K562 (cell line): ENCODE measurements around the gene CPLX3. TPM values are rescaled to one million over a fixed set of nuclear protein-coding genes. Genes with fewer than 3 reads are reported as not detected.

ENCODE experiments used
- CCNT2 ChIP-seq: IDR thresholded peaks from 2 replicates; pipeline ENCODE4 v1.6.1; 2011; ENCODE audit warnings: borderline replicate concordance, low read depth, mild to moderate bottlenecking, moderate library complexity, mixed read lengths, low read length; ENCODE audit not compliant: insufficient read length; ENCODE audit errors: extremely low read depth
- GABPA ChIP-seq: fragments of 200-800 bp; sonication (Bioruptor generic); conservative IDR thresholded peaks from 2 replicates; pipeline ENCODE4 v1.6.1; 2016; ENCODE audit warnings: low read depth, missing genetic modification characterization, missing compliant biosample characterization
- POLR2G ChIP-seq: fragments of 200-400 bp; formaldehyde crosslinking; IDR thresholded peaks from 2 replicates; pipeline ENCODE4 v1.6.1; 2017; ENCODE audit warnings: low read depth, mild to moderate bottlenecking, antibody characterized with exemption, low read length, moderate library complexity
- PYGO2 ChIP-seq: fragments of 450-650 bp; IDR thresholded peaks from 2 replicates; pipeline ENCODE4 v1.6.1; 2016; ENCODE audit warnings: mild to moderate bottlenecking, missing genetic modification characterization, moderate library complexity, missing compliant biosample characterization
- ZBTB8A ChIP-seq: fragments of 450-650 bp; IDR thresholded peaks from 2 replicates; pipeline ENCODE4 v1.6.1; 2018; ENCODE audit warnings: mild to moderate bottlenecking, moderate library complexity; ENCODE audit not compliant: partially characterized antibody
- polyA plus RNA-seq, 8 experiments: library from polyadenylated mRNA; depleted of rRNA in 4 of 8; stranded (reverse) in 5 of 8; unstranded in 3 of 8; fragments of >200 nt; fragmentation: Nextera tagmentation in 2 of 8; fragmentation: Illumina TruSeq in 1 of 8; extraction: Ambion mirVana in 2 of 8; extraction: Trizol in 1 of 8; gene quantifications; 2 replicates each; pipeline versions ENCODE4 v1.2.1 to v1.2.3, GENCODE V29; 2011 to 2014; ENCODE audit warnings: inconsistent platforms in 1 of 8, missing spikeins in 1 of 8
- total RNA-seq, 7 experiments: library from RNA; depleted of rRNA in 6 of 7; stranded (reverse); fragments of >200 nt in 6 of 7; fragmentation: Illumina TruSeq in 2 of 7; extraction: Trizol in 2 of 7; gene quantifications; 2 replicates each; pipeline versions ENCODE4 v1.2.1 to v1.2.3, GENCODE V29; 2011 to 2021; ENCODE audit warnings: low replicate concordance in 1 of 7
- TF ChIP-seq, protein P1 (sequence below), 2 experiments: fragments of 200-800 bp in 1 of 2; sonication (Bioruptor generic) in 1 of 2; sonication (generic) in 1 of 2; formaldehyde crosslinking in 1 of 2; IDR thresholded peaks in 1 of 2; conservative IDR thresholded peaks in 1 of 2; 2 replicates each; pipeline versions ENCODE4 v1.5.0 to v1.6.1; 2016 to 2020; ENCODE audit warnings: missing compliant biosample characterization in 1 of 2, missing genetic modification characterization in 1 of 2, missing genetic modification reagents in 1 of 2
- TF ChIP-seq, protein P2 (sequence below): sonication (generic); formaldehyde crosslinking; IDR thresholded peaks from 2 replicates; pipeline ENCODE4 v1.8.0; 2022; ENCODE audit warnings: mild to moderate bottlenecking, missing genetic modification reagents, borderline replicate concordance
- TF ChIP-seq, protein P3 (sequence below), 3 experiments: fragments of 200-800 bp in 1 of 3; fragments of 250-450 bp in 1 of 3; fragments of 450-650 bp in 1 of 3; sonication (Bioruptor Pico) in 1 of 3; sonication (Bioruptor generic) in 1 of 3; formaldehyde crosslinking in 1 of 3; IDR thresholded peaks; 2 replicates each; pipeline versions ENCODE4 v1.6.1 to v1.8.0; 2016 to 2022; ENCODE audit warnings: mild to moderate bottlenecking in 2 of 3, missing genetic modification characterization in 2 of 3, missing compliant biosample characterization in 1 of 3, moderate library complexity in 1 of 3
- TF ChIP-seq, protein P4 (sequence below): fragments of 200-800 bp; sonication (Bioruptor generic); IDR thresholded peaks from 2 replicates; pipeline ENCODE4 v1.6.1; 2017; ENCODE audit warnings: missing genetic modification characterization, missing compliant biosample characterization
- TF ChIP-seq, protein P5 (sequence below): sonication (generic); formaldehyde crosslinking; IDR thresholded peaks from 2 replicates; pipeline ENCODE4 v1.8.1; 2023; ENCODE audit warnings: mild to moderate bottlenecking, missing genetic modification reagents

The CPLX3 gene
- total and polyA plus RNA-seq, 9 of the 15 experiments (the other 6 are each of a cell fraction or from before 2014, with no cell fraction given) = not detected

DNA sequence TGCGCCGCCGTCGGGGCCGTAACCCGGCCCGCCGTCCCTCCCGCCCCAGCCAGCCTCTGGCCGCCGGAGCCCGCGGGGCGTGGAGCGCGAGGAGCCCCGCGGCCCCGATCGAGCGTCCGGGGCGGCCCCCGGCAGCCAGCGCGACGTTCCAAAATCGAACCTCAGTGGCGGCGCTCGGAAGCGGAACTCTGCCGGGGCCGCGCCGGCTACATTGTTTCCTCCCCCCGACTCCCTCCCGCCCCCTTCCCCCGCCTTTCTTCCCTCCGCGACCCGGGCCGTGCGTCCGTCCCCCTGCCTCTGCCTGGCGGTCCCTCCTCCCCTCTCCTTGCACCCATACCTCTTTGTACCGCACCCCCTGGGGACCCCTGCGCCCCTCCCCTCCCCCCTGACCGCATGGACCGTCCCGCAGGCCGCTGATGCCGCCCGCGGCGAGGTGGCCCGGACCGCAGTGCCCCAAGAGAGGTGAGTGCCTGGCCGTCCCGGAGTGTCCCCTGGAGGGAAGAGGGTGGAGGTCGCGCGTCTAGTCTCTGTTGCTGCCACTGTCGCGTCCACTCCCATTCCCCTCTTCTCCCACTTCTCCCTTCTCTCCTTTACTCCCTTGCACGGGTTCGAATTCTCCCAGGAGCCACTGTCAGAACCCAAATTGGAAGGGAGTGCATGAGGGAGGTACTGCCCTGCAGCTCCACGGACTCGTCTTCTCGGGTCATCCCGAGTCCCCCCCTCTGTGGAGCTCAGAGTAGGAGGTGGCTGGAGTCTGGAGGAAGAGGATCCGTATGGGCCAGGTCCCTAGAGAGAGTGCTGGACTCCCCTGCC lies 44.0 kb upstream of the CPLX3 start (continued):
- TF ChIP-seq, protein P1, sequence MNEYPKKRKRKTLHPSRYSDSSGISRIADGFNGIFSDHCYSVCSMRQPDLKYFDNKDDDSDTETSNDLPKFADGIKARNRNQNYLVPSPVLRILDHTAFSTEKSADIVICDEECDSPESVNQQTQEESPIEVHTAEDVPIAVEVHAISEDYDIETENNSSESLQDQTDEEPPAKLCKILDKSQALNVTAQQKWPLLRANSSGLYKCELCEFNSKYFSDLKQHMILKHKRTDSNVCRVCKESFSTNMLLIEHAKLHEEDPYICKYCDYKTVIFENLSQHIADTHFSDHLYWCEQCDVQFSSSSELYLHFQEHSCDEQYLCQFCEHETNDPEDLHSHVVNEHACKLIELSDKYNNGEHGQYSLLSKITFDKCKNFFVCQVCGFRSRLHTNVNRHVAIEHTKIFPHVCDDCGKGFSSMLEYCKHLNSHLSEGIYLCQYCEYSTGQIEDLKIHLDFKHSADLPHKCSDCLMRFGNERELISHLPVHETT (CRISPR knock-in tag; conservative IDR thresholded peaks at IDR 0.05 in 1 of 2, IDR thresholded peaks at IDR 0.05 in 1 of 2) = 0 out of 4 replicates have a peak, but pooled peaks of 1 of the 2 experiments have one; percentile 37
- TF ChIP-seq, protein P2, sequence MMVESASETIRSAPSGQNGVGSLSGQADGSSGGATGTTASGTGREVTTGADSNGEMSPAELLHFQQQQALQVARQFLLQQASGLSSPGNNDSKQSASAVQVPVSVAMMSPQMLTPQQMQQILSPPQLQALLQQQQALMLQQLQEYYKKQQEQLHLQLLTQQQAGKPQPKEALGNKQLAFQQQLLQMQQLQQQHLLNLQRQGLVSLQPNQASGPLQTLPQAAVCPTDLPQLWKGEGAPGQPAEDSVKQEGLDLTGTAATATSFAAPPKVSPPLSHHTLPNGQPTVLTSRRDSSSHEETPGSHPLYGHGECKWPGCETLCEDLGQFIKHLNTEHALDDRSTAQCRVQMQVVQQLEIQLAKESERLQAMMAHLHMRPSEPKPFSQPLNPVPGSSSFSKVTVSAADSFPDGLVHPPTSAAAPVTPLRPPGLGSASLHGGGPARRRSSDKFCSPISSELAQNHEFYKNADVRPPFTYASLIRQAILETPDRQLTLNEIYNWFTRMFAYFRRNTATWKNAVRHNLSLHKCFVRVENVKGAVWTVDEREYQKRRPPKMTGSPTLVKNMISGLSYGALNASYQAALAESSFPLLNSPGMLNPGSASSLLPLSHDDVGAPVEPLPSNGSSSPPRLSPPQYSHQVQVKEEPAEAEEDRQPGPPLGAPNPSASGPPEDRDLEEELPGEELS (CRISPR knock-in tag) = no peak
- TF ChIP-seq POLR2G = peak; percentile 52
- TF ChIP-seq, protein P3, sequence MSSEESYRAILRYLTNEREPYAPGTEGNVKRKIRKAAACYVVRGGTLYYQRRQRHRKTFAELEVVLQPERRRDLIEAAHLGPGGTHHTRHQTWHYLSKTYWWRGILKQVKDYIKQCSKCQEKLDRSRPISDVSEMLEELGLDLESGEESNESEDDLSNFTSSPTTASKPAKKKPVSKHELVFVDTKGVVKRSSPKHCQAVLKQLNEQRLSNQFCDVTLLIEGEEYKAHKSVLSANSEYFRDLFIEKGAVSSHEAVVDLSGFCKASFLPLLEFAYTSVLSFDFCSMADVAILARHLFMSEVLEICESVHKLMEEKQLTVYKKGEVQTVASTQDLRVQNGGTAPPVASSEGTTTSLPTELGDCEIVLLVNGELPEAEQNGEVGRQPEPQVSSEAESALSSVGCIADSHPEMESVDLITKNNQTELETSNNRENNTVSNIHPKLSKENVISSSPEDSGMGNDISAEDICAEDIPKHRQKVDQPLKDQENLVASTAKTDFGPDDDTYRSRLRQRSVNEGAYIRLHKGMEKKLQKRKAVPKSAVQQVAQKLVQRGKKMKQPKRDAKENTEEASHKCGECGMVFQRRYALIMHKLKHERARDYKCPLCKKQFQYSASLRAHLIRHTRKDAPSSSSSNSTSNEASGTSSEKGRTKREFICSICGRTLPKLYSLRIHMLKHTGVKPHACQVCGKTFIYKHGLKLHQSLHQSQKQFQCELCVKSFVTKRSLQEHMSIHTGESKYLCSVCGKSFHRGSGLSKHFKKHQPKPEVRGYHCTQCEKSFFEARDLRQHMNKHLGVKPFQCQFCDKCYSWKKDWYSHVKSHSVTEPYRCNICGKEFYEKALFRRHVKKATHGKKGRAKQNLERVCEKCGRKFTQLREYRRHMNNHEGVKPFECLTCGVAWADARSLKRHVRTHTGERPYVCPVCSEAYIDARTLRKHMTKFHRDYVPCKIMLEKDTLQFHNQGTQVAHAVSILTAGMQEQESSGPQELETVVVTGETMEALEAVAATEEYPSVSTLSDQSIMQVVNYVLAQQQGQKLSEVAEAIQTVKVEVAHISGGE (CRISPR knock-in tag; IDR thresholded peaks at IDR 0.05) = peak in 1 of 3 experiments; percentile 63; a peak in 2 of 6 replicates
- TF ChIP-seq, protein P4, sequence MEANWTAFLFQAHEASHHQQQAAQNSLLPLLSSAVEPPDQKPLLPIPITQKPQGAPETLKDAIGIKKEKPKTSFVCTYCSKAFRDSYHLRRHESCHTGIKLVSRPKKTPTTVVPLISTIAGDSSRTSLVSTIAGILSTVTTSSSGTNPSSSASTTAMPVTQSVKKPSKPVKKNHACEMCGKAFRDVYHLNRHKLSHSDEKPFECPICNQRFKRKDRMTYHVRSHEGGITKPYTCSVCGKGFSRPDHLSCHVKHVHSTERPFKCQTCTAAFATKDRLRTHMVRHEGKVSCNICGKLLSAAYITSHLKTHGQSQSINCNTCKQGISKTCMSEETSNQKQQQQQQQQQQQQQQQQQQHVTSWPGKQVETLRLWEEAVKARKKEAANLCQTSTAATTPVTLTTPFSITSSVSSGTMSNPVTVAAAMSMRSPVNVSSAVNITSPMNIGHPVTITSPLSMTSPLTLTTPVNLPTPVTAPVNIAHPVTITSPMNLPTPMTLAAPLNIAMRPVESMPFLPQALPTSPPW (CRISPR knock-in tag) = peak; percentile 85
- TF ChIP-seq CCNT2 = no peak
- TF ChIP-seq, protein P5, sequence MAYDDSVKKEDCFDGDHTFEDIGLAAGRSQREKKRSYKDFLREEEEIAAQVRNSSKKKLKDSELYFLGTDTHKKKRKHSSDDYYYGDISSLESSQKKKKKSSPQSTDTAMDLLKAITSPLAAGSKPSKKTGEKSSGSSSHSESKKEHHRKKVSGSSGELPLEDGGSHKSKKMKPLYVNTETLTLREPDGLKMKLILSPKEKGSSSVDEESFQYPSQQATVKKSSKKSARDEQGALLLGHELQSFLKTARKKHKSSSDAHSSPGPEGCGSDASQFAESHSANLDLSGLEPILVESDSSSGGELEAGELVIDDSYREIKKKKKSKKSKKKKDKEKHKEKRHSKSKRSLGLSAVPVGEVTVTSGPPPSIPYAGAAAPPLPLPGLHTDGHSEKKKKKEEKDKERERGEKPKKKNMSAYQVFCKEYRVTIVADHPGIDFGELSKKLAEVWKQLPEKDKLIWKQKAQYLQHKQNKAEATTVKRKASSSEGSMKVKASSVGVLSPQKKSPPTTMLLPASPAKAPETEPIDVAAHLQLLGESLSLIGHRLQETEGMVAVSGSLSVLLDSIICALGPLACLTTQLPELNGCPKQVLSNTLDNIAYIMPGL = 0 out of 2 replicates have a peak, but pooled peaks have one; percentile 7
- TF ChIP-seq PYGO2 = no peak
- TF ChIP-seq GABPA = peak; percentile 59
- no peak for TF ChIP-seq ZBTB8A
